Vagina (tissue), 2 donors: ENCODE results near the gene TOX4.
"Not testable (repeated sequence)": the region's sequence is repeated elsewhere in the genome, so short reads cannot be mapped to it uniquely, and the experiment has no call there.

Experiments
- POLR2A ChIP-seq, 2 donors: fragments of 450-650 bp; IDR thresholded peaks; one replicate each; pipeline ENCODE4 v1.6.1; 2017; ENCODE audit warnings: antibody characterized with exemption in 2 of 2, mild to moderate bottlenecking in 2 of 2, moderate library complexity in 2 of 2
- TF ChIP-seq, protein P1 (sequence below), 3 experiments: fragments of 450-650 bp in 2 of 3; fragments of 200-600 bp in 1 of 3; sonication (generic) in 1 of 3; IDR thresholded peaks; one replicate each; pipeline ENCODE4 v1.5.1; 2017 to 2019; ENCODE audit warnings: antibody characterized with exemption in 3 of 3, mild to moderate bottlenecking in 2 of 3, moderate library complexity in 2 of 3

GRCh38 chr14:21544588-21544987 lies 67.6 kb downstream of the TOX4 start:
- TF ChIP-seq, protein P1, sequence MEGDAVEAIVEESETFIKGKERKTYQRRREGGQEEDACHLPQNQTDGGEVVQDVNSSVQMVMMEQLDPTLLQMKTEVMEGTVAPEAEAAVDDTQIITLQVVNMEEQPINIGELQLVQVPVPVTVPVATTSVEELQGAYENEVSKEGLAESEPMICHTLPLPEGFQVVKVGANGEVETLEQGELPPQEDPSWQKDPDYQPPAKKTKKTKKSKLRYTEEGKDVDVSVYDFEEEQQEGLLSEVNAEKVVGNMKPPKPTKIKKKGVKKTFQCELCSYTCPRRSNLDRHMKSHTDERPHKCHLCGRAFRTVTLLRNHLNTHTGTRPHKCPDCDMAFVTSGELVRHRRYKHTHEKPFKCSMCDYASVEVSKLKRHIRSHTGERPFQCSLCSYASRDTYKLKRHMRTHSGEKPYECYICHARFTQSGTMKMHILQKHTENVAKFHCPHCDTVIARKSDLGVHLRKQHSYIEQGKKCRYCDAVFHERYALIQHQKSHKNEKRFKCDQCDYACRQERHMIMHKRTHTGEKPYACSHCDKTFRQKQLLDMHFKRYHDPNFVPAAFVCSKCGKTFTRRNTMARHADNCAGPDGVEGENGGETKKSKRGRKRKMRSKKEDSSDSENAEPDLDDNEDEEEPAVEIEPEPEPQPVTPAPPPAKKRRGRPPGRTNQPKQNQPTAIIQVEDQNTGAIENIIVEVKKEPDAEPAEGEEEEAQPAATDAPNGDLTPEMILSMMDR (IDR thresholded peaks at IDR 0.05) = not testable (repeated sequence)
- not testable (repeated sequence) for TF ChIP-seq POLR2A (IDR thresholded peaks at IDR 0.05)
